ENCODE data around the gene TRAP1. TPM values are rescaled to one million over a fixed set of nuclear protein-coding genes. Genes with fewer than 3 reads are reported as not detected.

The TRAP1 gene
- total and polyA plus RNA-seq, 2 experiments from 2014 or later: 143 to 228 TPM

- H3K27ac Mint-ChIP-seq: no peak overlapping the region
- ATAC-seq: no peak
- H3K4me1 Mint-ChIP-seq: peaks cover 2% of the 10 kb centered on the region; the same call in 2 of the 3 replicates
Measured at GRCh38 chr16:3740934-3741333, 23.6 kb upstream of the TRAP1 start.

More at GRCh38 chr16:3740934-3741333, 23.6 kb upstream of the TRAP1 start:
- H3K4me2 ChIP-seq: no peak overlapping the region
- Mint-ChIP-seq H3K36me3 (ENCODE audit: low read depth) (peaks cover 80% of the 10 kb centered on the region), H3K27me3 (ENCODE audit: insufficient read depth, low read depth, poor library complexity) (peaks cover 8% of the 10 kb centered on the region), H3K4me3 (no peak overlapping the region), H3K9me3 (no peaks in the 10 kb centered on the region)
- H3K27me3 ChIP-seq (ENCODE audit: insufficient read depth): no peaks in the 10 kb centered on the region
- H3K27ac ChIP-seq (ENCODE audit: low read depth): no peak overlapping the region
- H4K20me1 ChIP-seq (replicated peaks; ENCODE audit: insufficient read depth): no peaks in the 10 kb centered on the region
- no peak for DNase-seq (ENCODE audit: low spot score)
- no peaks in the 10 kb centered on the region for H3K9me2 ChIP-seq (ENCODE audit: insufficient read depth)
- H3K4me1 ChIP-seq (ENCODE audit: insufficient read depth): no peaks in the 10 kb centered on the region
- H3K4me3 ChIP-seq: no peak overlapping the region
- peaks cover 46% of the 10 kb centered on the region for H3K36me3 ChIP-seq (ENCODE audit: insufficient read depth)
- TF ChIP-seq POLR2AphosphoS5 (IDR thresholded peaks at IDR 0.05; ENCODE audit: low read depth) (no peak), ZNF462 (CRISPR knock-in tag; IDR thresholded peaks at IDR 0.05) (no peak), EZH2 (IDR thresholded peaks at IDR 0.05; ENCODE audit: low read depth, unreplicated experiment) (no peak), ZNF331 (CRISPR knock-in tag; IDR thresholded peaks at IDR 0.05; ENCODE audit: low read depth) (no peak), ETS1 (IDR thresholded peaks at IDR 0.05) (no peak), ZNF114 (CRISPR knock-in tag; IDR thresholded peaks at IDR 0.05) (no peak), NANOG (IDR thresholded peaks at IDR 0.05; ENCODE audit: borderline replicate concordance) (no peak), CREB1 (CRISPR knock-in tag; IDR thresholded peaks at IDR 0.05; ENCODE audit: low read depth) (no peak), JUNB (IDR thresholded peaks at IDR 0.05; ENCODE audit: unreplicated experiment) (no peak), STAT1 (IDR thresholded peaks at IDR 0.05; ENCODE audit: unreplicated experiment) (no peak)
- no peak overlapping the region for H2AFZ ChIP-seq
- 0 out of 2 replicates have a peak, but pooled peaks cover 4% of the 10 kb centered on the region for H3F3A ChIP-seq (replicated peaks; ENCODE audit: low read depth)
- H3K79me2 ChIP-seq (replicated peaks; ENCODE audit: insufficient read depth): no peaks in the 10 kb centered on the region
